Psoas muscle (tissue), 8 donors: ENCODE data around the gene PDCL2. TPM values are rescaled to one million over a fixed set of nuclear protein-coding genes. Genes with fewer than 3 reads are reported as not detected.
"Not testable (repeated sequence)": the region's sequence is repeated elsewhere in the genome, so short reads cannot be mapped to it uniquely, and the experiment has no call there.

Experiments used
- ATAC-seq, 4 donors: fragments of 200-7000 bp; cut with Tn5 transposase; one replicate each; pipeline ENCODE4 v1.9.1; 2020; ENCODE audit warnings: moderate library complexity in 3 of 4, mild to moderate bottlenecking in 2 of 4
- DNase-seq, 2 donors: peaks; one replicate each; pipeline ENCODE4 v3.0.0-alpha.2; 2020
- H3K27ac ChIP-seq: fragments of 200-600 bp; one replicate; pipeline ENCODE4 v1.8.0; 2022
- H3K27me3 ChIP-seq, 3 donors: fragments of 200-600 bp in 1 of 3; one replicate each; pipeline versions ENCODE4 v1.6.1 to v1.8.0; 2013 to 2022; ENCODE audit warnings: low read length in 2 of 3, mild to moderate bottlenecking in 2 of 3, moderate library complexity in 1 of 3; ENCODE audit not compliant: insufficient read depth in 3 of 3
- H3K36me3 ChIP-seq, 2 donors: fragments of 200-600 bp in 1 of 2; one replicate each; pipeline versions ENCODE4 v1.6.1 to v1.8.0; 2013 to 2022; ENCODE audit warnings: low read depth in 1 of 2, mild to moderate bottlenecking in 1 of 2, moderate library complexity in 1 of 2; ENCODE audit not compliant: insufficient read depth in 1 of 2
- H3K4me1 ChIP-seq: fragments of 200-600 bp; one replicate; pipeline ENCODE4 v1.8.0; 2022
- H3K4me3 ChIP-seq: fragments of 200-600 bp; one replicate; pipeline ENCODE4 v1.8.0; 2022; ENCODE audit warnings: mild to moderate bottlenecking
- H3K9me3 ChIP-seq: fragments of 200-600 bp; one replicate; pipeline ENCODE4 v1.8.0; 2022
- CTCF ChIP-seq: fragments of 200-600 bp; IDR thresholded peaks from one replicate; pipeline ENCODE4 v1.8.0; 2022; ENCODE audit warnings: antibody characterized with exemption
- WGBS, 3 donors: extraction: QIAGEN DNeasy Blood & Tissue Kit; methylation state at CpG; one replicate each; pipeline versions ENCODE4 v1.1.6 to v1.1.7; 2013; 5-methylcytosine and 5-hydroxymethylcytosine counted together
- intact Hi-C, 2 donors: fragments of 100-400 bp; cut with DNase I; formaldehyde crosslinking; loops; one replicate each; pipeline versions ENCODE4 v1.11.0 to v1.14.2; 2022
- polyA plus RNA-seq, 3 donors: library from polyadenylated mRNA; stranded (reverse); fragments of 200-250 nt; gene quantifications; one replicate each; pipeline ENCODE4 v1.2.3, GENCODE V29; 2013
- total RNA-seq, 4 donors: library from RNA; stranded (reverse); fragmentation: NEBNext Ultra II Directional in 2 of 4; extraction: Animal tissue kit (Norgen Biotek cat#: 25700) in 2 of 4; gene quantifications; one replicate each; pipeline versions ENCODE4 v1.2.1 to v1.2.4, GENCODE V29; 2021 to 2023
- donor health status: healthy with polysubstance abuse.
- donor health status: DM: no; HTN: no; CAD: no; lungs with moderate emphysema.
- donor health status: Bipolar disorder and iron deficiency.
- donor health status: healthy.
- donor health status: DM: yes; HTN: yes; CAD: no.
- donor health status: DM: no; HTN: no; CAD: no.
- donor health status: DM: no; HTN: no; CAD: no.
- donor health status: DM: yes; HTN: yes; CAD: no.

Gene PDCL2
- total and polyA plus RNA-seq, 7 donors, result not detected

GRCh38 chr4:55561889-55562288 lies 30.2 kb downstream of the PDCL2 start:
- Histone ChIP-seq H3K27ac (no peak overlapping the region), H3K4me1 (no peaks in the 10 kb centered on the region), H3K4me3 (no peak overlapping the region), H3K36me3 (no peaks in the 10 kb centered on the region), H3K27me3 (no peaks in the 10 kb centered on the region), H3K9me3 (no peaks in the 10 kb centered on the region)
- intact Hi-C loops, result no loop called here
- DNase-seq, result no peak
- ATAC-seq, result no peak
- no peak for TF ChIP-seq CTCF
- 93 to 96% (median 93%) methylated on average over 1 of the region's 1 CpG for WGBS, 3 donors

- DNase-seq, result no peak
- H3K4me1 ChIP-seq, result no peaks in the 10 kb centered on the region
- no peaks in the 10 kb centered on the region for H3K36me3 ChIP-seq
- WGBS, 3 donors, result 76 to 86% (median 86%) methylated on average over 3 of the region's 3 CpGs
- intact Hi-C loops, result no loop called here
- no peaks in the 10 kb centered on the region for H3K9me3 ChIP-seq
- no peak overlapping the region for H3K4me3 ChIP-seq
- no peak for ATAC-seq
- no peaks in the 10 kb centered on the region for H3K27me3 ChIP-seq
- H3K27ac ChIP-seq, result no peak overlapping the region
- TF ChIP-seq CTCF, result no peak
These were observed 31.9 kb downstream of the PDCL2 start for GRCh38 chr4:55560096-55560495.

- H3K9me3 ChIP-seq, result no peaks in the 10 kb centered on the region
- peaks cover 6% of the 10 kb centered on the region for H3K4me1 ChIP-seq
- no peak overlapping the region for H3K27ac ChIP-seq
- no peaks in the 10 kb centered on the region for H3K36me3 ChIP-seq
- H3K4me3 ChIP-seq, result no peak overlapping the region
- no peaks in the 10 kb centered on the region for H3K27me3 ChIP-seq
- 30 to 32% (median 30%) methylated on average over 2 of the region's 2 CpGs for WGBS, 3 donors
- TF ChIP-seq CTCF, result peak; percentile 44
- DNase-seq (no peak), ATAC-seq (peak in 2 of 4 donors; percentile 36 to 69)
- intact Hi-C loops, result loop anchor here in 1 of 2 donors (5.0 to 10.0 kb wide), 2 partner anchors 207 to 300 kb away; partner anchors contain the start of genes EXOC1 and SRD5A3
These were observed 37.5 kb downstream of the PDCL2 start for GRCh38 chr4:55554453-55555030.

GRCh38 chr4:55553441-55554201 lies 38.4 kb downstream of the PDCL2 start:
- H3K36me3 ChIP-seq, result no peaks in the 10 kb centered on the region
- peak overlapping the region; percentile 56 for H3K4me3 ChIP-seq
- no peaks in the 10 kb centered on the region for H3K27me3 ChIP-seq
- intact Hi-C loops, result loop anchor here in 1 of 2 donors (5.0 to 10.0 kb wide), 2 partner anchors 206 to 301 kb away; partner anchors contain the start of genes EXOC1 and SRD5A3
- H3K9me3 ChIP-seq, result no peaks in the 10 kb centered on the region
- peak; percentile 54 to 81 (median 66) for ATAC-seq
- H3K27ac ChIP-seq, result no peak overlapping the region
- 43 to 57% (median 45%) methylated on average over 10 of the region's 10 CpGs for WGBS, 3 donors
- no peak for TF ChIP-seq CTCF
- peaks cover 6% of the 10 kb centered on the region for H3K4me1 ChIP-seq
- peak in 1 of 2 donors; percentile 22 for DNase-seq

GRCh38 chr4:55551964-55552363 lies 40.1 kb downstream of the PDCL2 start:
- H3K36me3 ChIP-seq, DNase-seq, ATAC-seq, H3K4me3 ChIP-seq, H3K27ac ChIP-seq, H3K27me3 ChIP-seq, H3K9me3 ChIP-seq: not testable (repeated sequence)
- peaks cover 12% of the 10 kb centered on the region for H3K4me1 ChIP-seq
- 90 to 91% (median 91%) methylated on average over 6 of the region's 6 CpGs for WGBS, 3 donors
- intact Hi-C loops, result loop anchor here in 1 of 2 donors (5.0 to 10.0 kb wide), 2 partner anchors 205 to 303 kb away; partner anchors contain the start of genes EXOC1 and SRD5A3
